Neural cell (in vitro differentiated cells): Measurements from ENCODE around the gene MGAT4B. TPM values are rescaled to one million over a fixed set of nuclear protein-coding genes. Genes with fewer than 3 reads are reported as not detected.

Source experiments
- H2AFZ ChIP-seq: fragments of 200-600, 300-800 bp; sonication (generic), shearing (Covaris generic); 2 replicates; pipeline ENCODE4 v1.6.0; 2014; ENCODE audit warnings: low read depth, mild to moderate bottlenecking, antibody characterized with exemption, low read length, moderate library complexity
- H3F3A ChIP-seq: fragments of 200-600 bp; shearing (Covaris generic); 2 replicates; pipeline ENCODE4 v1.6.1; 2016; ENCODE audit warnings: mild to moderate bottlenecking, moderate library complexity, mixed read lengths, antibody characterized with exemption, low read length; ENCODE audit not compliant: insufficient read depth, poor library complexity, severe bottlenecking
- H3K27ac ChIP-seq: fragments of 200-600, 300-800 bp; sonication (generic), shearing (Covaris generic); 2 replicates; pipeline ENCODE4 v1.5.1; 2014; ENCODE audit warnings: mild to moderate bottlenecking, low read length, moderate library complexity
- H3K27me3 ChIP-seq: fragments of 300-800, 200-600 bp; sonication (generic), shearing (Covaris generic); 2 replicates; pipeline ENCODE4 v1.6.0; 2014; ENCODE audit warnings: mild to moderate bottlenecking, low read depth, low read length, moderate library complexity; ENCODE audit not compliant: insufficient read depth
- H3K36me3 ChIP-seq: fragments of 300-800, 200-600 bp; sonication (generic), shearing (Covaris generic); 2 replicates; pipeline ENCODE4 v1.5.1; 2014; ENCODE audit warnings: mild to moderate bottlenecking, antibody characterized with exemption, low read length, moderate library complexity; ENCODE audit not compliant: insufficient read depth
- H3K4me2 ChIP-seq: fragments of 300-800, 200-600 bp; sonication (generic), shearing (Covaris generic); 2 replicates; pipeline ENCODE4 v1.6.0; 2014; ENCODE audit warnings: mild to moderate bottlenecking, low read length
- H3K4me3 ChIP-seq: fragments of 300-800, 200-600 bp; sonication (generic), shearing (Covaris generic); 2 replicates; pipeline ENCODE4 v1.5.1; 2014; ENCODE audit warnings: mild to moderate bottlenecking, low read length, moderate library complexity
- H3K79me2 ChIP-seq: fragments of 200-600 bp; shearing (Covaris generic); replicated peaks from 2 replicates; pipeline ENCODE4 v1.6.0; 2014; ENCODE audit warnings: mild to moderate bottlenecking, low read length, moderate library complexity; ENCODE audit not compliant: insufficient read depth
- H3K9ac ChIP-seq: fragments of 300-800, 200-600 bp; sonication (generic), shearing (Covaris generic); 2 replicates; pipeline ENCODE4 v1.6.1; 2016; ENCODE audit warnings: mild to moderate bottlenecking, low read length, mixed read lengths
- H3K9me2 ChIP-seq: fragments of 200-600 bp; shearing (Covaris generic); 2 replicates; pipeline ENCODE4 v1.6.1; 2016; ENCODE audit warnings: mild to moderate bottlenecking, low read length, mixed read lengths; ENCODE audit not compliant: insufficient read depth
- H3K9me3 ChIP-seq: fragments of 200-600, 300-800 bp; sonication (generic), shearing (Covaris generic); 2 replicates; pipeline ENCODE4 v1.6.1; 2016; ENCODE audit warnings: mild to moderate bottlenecking, mixed run types, low read length, moderate library complexity, mixed read lengths
- H4K20me1 ChIP-seq: fragments of 200-600 bp; shearing (Covaris generic); 2 replicates; pipeline ENCODE4 v1.6.1; 2016; ENCODE audit warnings: mild to moderate bottlenecking, mixed run types; ENCODE audit not compliant: insufficient read depth
- CTCF ChIP-seq: fragments of 450-650 bp; IDR thresholded peaks from 2 replicates; pipeline ENCODE4 v1.5.1; 2014; ENCODE audit warnings: antibody characterized with exemption, mild to moderate bottlenecking, moderate library complexity; ENCODE audit not compliant: poor library complexity, severe bottlenecking
- EP300 ChIP-seq: fragments of 450-650 bp; conservative IDR thresholded peaks from 2 replicates; pipeline ENCODE4 v1.6.1; 2014; ENCODE audit warnings: antibody characterized with exemption, mild to moderate bottlenecking, moderate library complexity; ENCODE audit not compliant: poor library complexity, severe bottlenecking
- EZH2 ChIP-seq: fragments of 200-600, 300-800 bp; shearing (Covaris generic), sonication (generic); IDR thresholded peaks from 2 replicates; pipeline ENCODE4 v1.6.1; 2014; ENCODE audit warnings: antibody characterized with exemption, low read length, borderline replicate concordance, mild to moderate bottlenecking; ENCODE audit not compliant: insufficient read depth, poor library complexity, severe bottlenecking
- MXI1 ChIP-seq: fragments of 450-650 bp; conservative IDR thresholded peaks from 2 replicates; pipeline ENCODE4 v1.6.1; 2014; ENCODE audit warnings: antibody characterized with exemption, mild to moderate bottlenecking; ENCODE audit not compliant: poor library complexity, severe bottlenecking
- POLR2AphosphoS5 ChIP-seq: IDR thresholded peaks from 2 replicates; pipeline ENCODE4 v1.6.1; 2012
- RAD21 ChIP-seq: fragments of 450-650 bp; conservative IDR thresholded peaks from 2 replicates; pipeline ENCODE4 v1.6.1; 2014; ENCODE audit warnings: antibody characterized with exemption, mild to moderate bottlenecking, moderate library complexity
- REST ChIP-seq: IDR thresholded peaks from 2 replicates; pipeline ENCODE4 v1.6.1; 2012; ENCODE audit warnings: borderline replicate concordance
- SMC3 ChIP-seq: fragments of 450-650 bp; conservative IDR thresholded peaks from 2 replicates; pipeline ENCODE4 v1.6.1; 2014; ENCODE audit warnings: antibody characterized with exemption, mild to moderate bottlenecking, moderate library complexity; ENCODE audit not compliant: poor library complexity
- TAF1 ChIP-seq: IDR thresholded peaks from 2 replicates; pipeline ENCODE4 v1.6.1; 2012; ENCODE audit warnings: low read depth
- polyA plus RNA-seq: library from polyadenylated mRNA; depleted of rRNA; stranded (reverse); fragments of >200 nt; gene quantifications from 2 replicates; pipeline ENCODE4 v1.2.3, GENCODE V29; 2014

MGAT4B gene
- polyA plus RNA-seq, 1 donor from 2014 or later = 70.6 TPM

- Histone ChIP-seq H3F3A (no peaks in the 10 kb centered on the region), H3K9ac (no peak overlapping the region), H3K79me2 (no peaks in the 10 kb centered on the region), H2AFZ (no peak overlapping the region), H3K4me3 (no peak overlapping the region), H3K36me3 (peaks cover 10% of the 10 kb centered on the region), H3K27me3 (no peaks in the 10 kb centered on the region), H4K20me1 (no peaks in the 10 kb centered on the region), H3K4me2 (no peak overlapping the region), H3K9me2 (no peaks in the 10 kb centered on the region), H3K9me3 (no peaks in the 10 kb centered on the region), H3K27ac (no peak overlapping the region)
- TF ChIP-seq REST (no peak), MXI1 (no peak), SMC3 (no peak), RAD21 (no peak), POLR2AphosphoS5 (no peak), TAF1 (no peak), EZH2 (no peak), CTCF (no peak), EP300 (no peak)
Observed at GRCh38 chr5:179833709-179834070, 27.0 kb upstream of the MGAT4B start.

- Histone ChIP-seq H3F3A (no peaks in the 10 kb centered on the region), H3K27ac (no peak overlapping the region), H3K36me3 (peaks cover 10% of the 10 kb centered on the region), H3K27me3 (no peaks in the 10 kb centered on the region), H3K9me2 (no peaks in the 10 kb centered on the region), H3K4me2 (no peak overlapping the region), H4K20me1 (no peaks in the 10 kb centered on the region), H3K9me3 (no peaks in the 10 kb centered on the region), H2AFZ (no peak overlapping the region), H3K9ac (no peak overlapping the region), H3K79me2 (no peaks in the 10 kb centered on the region), H3K4me3 (no peak overlapping the region)
- TF ChIP-seq EP300 (no peak), EZH2 (no peak), RAD21 (no peak), SMC3 (no peak), REST (no peak), POLR2AphosphoS5 (peak; percentile 19), MXI1 (no peak)
Observed at GRCh38 chr5:179833056-179833708, 26.5 kb upstream of the MGAT4B start.
